ENCODE results near the gene GLYR1. TPM values are rescaled to one million over a fixed set of nuclear protein-coding genes. Genes with fewer than 3 reads are reported as not detected.

GLYR1 gene
- total RNA-seq, 1 experiment from 2014 or later = 117 TPM

GRCh38 chr16:4762205-4762604, 84.9 kb downstream of the GLYR1 start:
- no TSS peak for BruUV-seq (replicated peaks)

GRCh38 chr16:4760221-4760910, 86.7 kb downstream of the GLYR1 start:
- H3K4me3 Mint-ChIP-seq (ENCODE audit: unreplicated experiment) = no peak overlapping the region
- no peaks in the 10 kb centered on the region for H3K9me3 Mint-ChIP-seq (ENCODE audit: unreplicated experiment)

More at GRCh38 chr16:4762205-4762604, 84.9 kb downstream of the GLYR1 start:
- H3K27me3 ChIP-seq (replicated peaks; ENCODE audit: control insufficient read depth, insufficient read depth, low read length) = no peaks in the 10 kb centered on the region
- ChIA-PET POLR2A (interaction anchor here (0.6 kb wide), 1 partner anchor 68 kb away, joined by 3 read pairs; no protein-coding TSS in a partner anchor), CTCF (no interaction called here)
- Mint-ChIP-seq H3K4me1 (ENCODE audit: low read depth, unreplicated experiment) (no peaks in the 10 kb centered on the region), H3K9me3 (ENCODE audit: unreplicated experiment) (no peaks in the 10 kb centered on the region), H3K4me3 (ENCODE audit: unreplicated experiment) (no peak overlapping the region), H3K27ac (ENCODE audit: unreplicated experiment) (no peak overlapping the region), H3K36me3 (ENCODE audit: insufficient read depth, unreplicated experiment) (peaks cover 50% of the 10 kb centered on the region), H3K27me3 (ENCODE audit: insufficient read depth, unreplicated experiment) (no peaks in the 10 kb centered on the region)
- H3K9me3 ChIP-seq = no peaks in the 10 kb centered on the region
- H3K4me3 ChIP-seq (ENCODE audit: low read depth, low read length) = no peak overlapping the region
- no peak for TF ChIP-seq CTCF (IDR thresholded peaks at IDR 0.05; ENCODE audit: insufficient read depth in 1 of 2, low read depth in 1 of 2, low read length in 1 of 2, severe bottlenecking in 1 of 2, unreplicated experiment in 1 of 2)
- intact Hi-C loops (cut with micrococcal nuclease; ENCODE audit: unreplicated experiment) = no loop called here
- DNase-seq = no peak
- no peaks in the 10 kb centered on the region for H3K4me1 ChIP-seq
- H3K36me3 ChIP-seq (ENCODE audit: control insufficient read depth, insufficient read depth, low read length) = 0 out of 2 replicates have a peak, but pooled peaks cover 2% of the 10 kb centered on the region

GRCh38 chr16:4755687-4756086, 91.4 kb downstream of the GLYR1 start:
- CTCF ChIA-PET = no interaction called here
- intact Hi-C loops (cut with micrococcal nuclease; ENCODE audit: unreplicated experiment) = no loop called here
- POLR2A ChIA-PET = no interaction called here
- Histone ChIP-seq H3K27me3 (replicated peaks; ENCODE audit: control insufficient read depth, insufficient read depth, low read length) (no peaks in the 10 kb centered on the region), H3K9me3 (0 out of 2 replicates have a peak, but pooled peaks cover 9% of the 10 kb centered on the region), H3K4me1 (no peaks in the 10 kb centered on the region), H3K4me3 (ENCODE audit: low read depth, low read length) (no peak overlapping the region), H3K36me3 (ENCODE audit: control insufficient read depth, insufficient read depth, low read length) (peaks cover 6% of the 10 kb centered on the region)
- no peaks in the 10 kb centered on the region for H3K27me3 Mint-ChIP-seq (ENCODE audit: insufficient read depth, unreplicated experiment)
- no TSS peak for BruUV-seq (replicated peaks)
- no peak overlapping the region for H3K4me3 Mint-ChIP-seq (ENCODE audit: unreplicated experiment)
- no peak for DNase-seq
- TF ChIP-seq CTCF (IDR thresholded peaks at IDR 0.05; ENCODE audit: insufficient read depth in 1 of 2, low read depth in 1 of 2, low read length in 1 of 2, severe bottlenecking in 1 of 2, unreplicated experiment in 1 of 2) = no peak
- no peaks in the 10 kb centered on the region for H3K4me1 Mint-ChIP-seq (ENCODE audit: low read depth, unreplicated experiment)
- H3K36me3 Mint-ChIP-seq (ENCODE audit: insufficient read depth, unreplicated experiment) = peaks cover 63% of the 10 kb centered on the region
- H3K9me3 Mint-ChIP-seq (ENCODE audit: unreplicated experiment) = no peaks in the 10 kb centered on the region
- no peak overlapping the region for H3K27ac Mint-ChIP-seq (ENCODE audit: unreplicated experiment)

More at GRCh38 chr16:4760221-4760910, 86.7 kb downstream of the GLYR1 start:
- Histone ChIP-seq H3K4me1 (no peaks in the 10 kb centered on the region), H3K4me3 (ENCODE audit: low read depth, low read length) (no peak overlapping the region), H3K9me3 (0 out of 2 replicates have a peak, but pooled peaks cover 5% of the 10 kb centered on the region), H3K36me3 (ENCODE audit: control insufficient read depth, insufficient read depth, low read length) (peaks cover 8% of the 10 kb centered on the region), H3K27me3 (replicated peaks; ENCODE audit: control insufficient read depth, insufficient read depth, low read length) (no peaks in the 10 kb centered on the region)
- CTCF ChIA-PET = interaction anchor here (1.2 kb wide), 1 partner anchor 45 kb away, joined by 3 read pairs; no protein-coding TSS in a partner anchor
- intact Hi-C loops (cut with micrococcal nuclease; ENCODE audit: unreplicated experiment) = no loop called here
- no TSS peak for BruUV-seq (replicated peaks)
- Mint-ChIP-seq H3K27me3 (ENCODE audit: insufficient read depth, unreplicated experiment) (no peaks in the 10 kb centered on the region), H3K4me1 (ENCODE audit: low read depth, unreplicated experiment) (no peaks in the 10 kb centered on the region), H3K36me3 (ENCODE audit: insufficient read depth, unreplicated experiment) (peaks cover 65% of the 10 kb centered on the region), H3K27ac (ENCODE audit: unreplicated experiment) (no peak overlapping the region)
- TF ChIP-seq CTCF (IDR thresholded peaks at IDR 0.05; ENCODE audit: insufficient read depth in 1 of 2, low read depth in 1 of 2, low read length in 1 of 2, severe bottlenecking in 1 of 2, unreplicated experiment in 1 of 2) = no peak
- DNase-seq = no peak
- POLR2A ChIA-PET = no interaction called here

All from Caco-2 (cell line).